OCI-LY1 (cell line): ENCODE measurements around the gene RECK.

Experiments used
- EZH2 ChIP-seq: fragments of 200-600 bp; sonication (generic), shearing (Covaris generic); IDR thresholded peaks from 2 replicates; pipeline ENCODE4 v1.8.0; 2017; ENCODE audit warnings: borderline replicate concordance, mixed run types, mild to moderate bottlenecking, antibody characterized with exemption, low read length, moderate library complexity, mixed read lengths
- TF ChIP-seq, protein P1 (sequence below): fragments of 200-600 bp; sonication (generic), shearing (Covaris generic); IDR thresholded peaks from 2 replicates; pipeline ENCODE4 v1.5.1; 2017; ENCODE audit warnings: mild to moderate bottlenecking, antibody characterized with exemption, low read length, moderate library complexity, mixed read lengths

DNA sequence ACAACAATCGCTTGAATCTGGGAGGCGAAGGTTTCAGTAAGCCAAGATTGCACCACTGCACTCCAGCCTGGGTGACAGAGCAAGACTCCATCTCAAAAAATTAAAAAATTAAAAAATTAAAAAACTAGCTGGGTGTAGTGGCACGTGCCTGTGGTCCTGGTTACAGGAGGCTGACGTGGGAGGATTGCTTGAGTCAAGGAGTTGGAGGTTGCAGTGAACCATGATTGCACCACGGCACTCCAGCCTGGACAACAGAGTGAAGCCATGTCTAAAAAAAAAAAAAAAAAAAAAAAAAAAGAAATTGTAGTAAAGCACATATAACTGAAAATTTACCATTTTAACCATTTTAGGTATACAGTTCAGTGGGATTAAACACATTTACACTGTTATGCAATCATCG lies 119.4 kb downstream of the RECK start:
- TF ChIP-seq, protein P1, sequence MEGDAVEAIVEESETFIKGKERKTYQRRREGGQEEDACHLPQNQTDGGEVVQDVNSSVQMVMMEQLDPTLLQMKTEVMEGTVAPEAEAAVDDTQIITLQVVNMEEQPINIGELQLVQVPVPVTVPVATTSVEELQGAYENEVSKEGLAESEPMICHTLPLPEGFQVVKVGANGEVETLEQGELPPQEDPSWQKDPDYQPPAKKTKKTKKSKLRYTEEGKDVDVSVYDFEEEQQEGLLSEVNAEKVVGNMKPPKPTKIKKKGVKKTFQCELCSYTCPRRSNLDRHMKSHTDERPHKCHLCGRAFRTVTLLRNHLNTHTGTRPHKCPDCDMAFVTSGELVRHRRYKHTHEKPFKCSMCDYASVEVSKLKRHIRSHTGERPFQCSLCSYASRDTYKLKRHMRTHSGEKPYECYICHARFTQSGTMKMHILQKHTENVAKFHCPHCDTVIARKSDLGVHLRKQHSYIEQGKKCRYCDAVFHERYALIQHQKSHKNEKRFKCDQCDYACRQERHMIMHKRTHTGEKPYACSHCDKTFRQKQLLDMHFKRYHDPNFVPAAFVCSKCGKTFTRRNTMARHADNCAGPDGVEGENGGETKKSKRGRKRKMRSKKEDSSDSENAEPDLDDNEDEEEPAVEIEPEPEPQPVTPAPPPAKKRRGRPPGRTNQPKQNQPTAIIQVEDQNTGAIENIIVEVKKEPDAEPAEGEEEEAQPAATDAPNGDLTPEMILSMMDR = no peak
- no peak for TF ChIP-seq EZH2
